Esophagus squamous epithelium (tissue), 4 donors: ENCODE results near the gene ADGRG7.

Experiments used
- POLR2A ChIP-seq, 4 donors: fragments of 450-650 bp; IDR thresholded peaks; one replicate each; pipeline ENCODE4 v1.6.1; 2017; ENCODE audit warnings: antibody characterized with exemption in 4 of 4, mild to moderate bottlenecking in 4 of 4, moderate library complexity in 3 of 4
- TF ChIP-seq, protein P1 (sequence below), 6 experiments: fragments of 450-650 bp in 4 of 6; fragments of 200-600 bp in 2 of 6; sonication (generic) in 2 of 6; IDR thresholded peaks; one replicate each; pipeline ENCODE4 v1.5.1; 2016 to 2019; ENCODE audit warnings: antibody characterized with exemption in 6 of 6, mild to moderate bottlenecking in 4 of 6, moderate library complexity in 4 of 6

DNA sequence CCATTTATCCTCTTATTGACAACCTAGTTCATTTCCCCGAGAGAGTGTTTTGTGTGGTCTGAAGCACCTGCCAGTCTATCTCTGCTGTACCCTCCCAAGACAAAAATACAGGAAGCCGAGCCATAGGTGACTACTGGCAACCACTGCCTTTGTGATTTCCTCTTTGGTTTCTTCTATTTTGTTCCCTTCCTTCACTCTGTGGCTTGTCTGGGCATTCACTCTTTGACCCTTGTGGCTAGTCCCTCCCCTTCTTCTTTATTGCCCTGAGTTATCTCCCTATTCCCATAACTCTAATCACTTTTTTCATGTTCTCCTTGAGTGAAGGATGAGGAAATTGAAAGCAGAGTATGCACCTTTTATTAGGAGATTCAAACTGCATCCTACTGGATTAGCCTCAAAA, at the start of gene ADGRG7:
- TF ChIP-seq, protein P1, sequence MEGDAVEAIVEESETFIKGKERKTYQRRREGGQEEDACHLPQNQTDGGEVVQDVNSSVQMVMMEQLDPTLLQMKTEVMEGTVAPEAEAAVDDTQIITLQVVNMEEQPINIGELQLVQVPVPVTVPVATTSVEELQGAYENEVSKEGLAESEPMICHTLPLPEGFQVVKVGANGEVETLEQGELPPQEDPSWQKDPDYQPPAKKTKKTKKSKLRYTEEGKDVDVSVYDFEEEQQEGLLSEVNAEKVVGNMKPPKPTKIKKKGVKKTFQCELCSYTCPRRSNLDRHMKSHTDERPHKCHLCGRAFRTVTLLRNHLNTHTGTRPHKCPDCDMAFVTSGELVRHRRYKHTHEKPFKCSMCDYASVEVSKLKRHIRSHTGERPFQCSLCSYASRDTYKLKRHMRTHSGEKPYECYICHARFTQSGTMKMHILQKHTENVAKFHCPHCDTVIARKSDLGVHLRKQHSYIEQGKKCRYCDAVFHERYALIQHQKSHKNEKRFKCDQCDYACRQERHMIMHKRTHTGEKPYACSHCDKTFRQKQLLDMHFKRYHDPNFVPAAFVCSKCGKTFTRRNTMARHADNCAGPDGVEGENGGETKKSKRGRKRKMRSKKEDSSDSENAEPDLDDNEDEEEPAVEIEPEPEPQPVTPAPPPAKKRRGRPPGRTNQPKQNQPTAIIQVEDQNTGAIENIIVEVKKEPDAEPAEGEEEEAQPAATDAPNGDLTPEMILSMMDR (IDR thresholded peaks at IDR 0.05), result no peak
- no peak for TF ChIP-seq POLR2A (IDR thresholded peaks at IDR 0.05)
